Ammon's horn (tissue), 1 donor: ENCODE measurements around the gene PARP11.

Experiments
- DNase-seq: peaks from one replicate; pipeline ENCODE4 v3.0.0-alpha.2; 2016; ENCODE audit warnings: low spot score

Gene PARP11

GRCh38 chr12:3872800-3873636 is at the start of gene PARP11:
Gene PARP11 (minus strand): TSS chr12:3873399. CDS start chr12:3873229, 170 bp downstream.
- DNase-seq, result peak; percentile 99

- DNase-seq, result no peak
These were observed 48.8 kb upstream of the PARP11 start for GRCh38 chr12:3922033-3922432.

GRCh38 chr12:3921526-3921925 is 48.3 kb upstream of the PARP11 start:
- DNase-seq, result no peak

GRCh38 chr12:3921151-3921471 is 47.9 kb upstream of the PARP11 start:
- no peak for DNase-seq

- no peak for DNase-seq
These were observed 47.4 kb upstream of the PARP11 start for GRCh38 chr12:3920351-3921150.

- no peak for DNase-seq
These were observed 40.1 kb upstream of the PARP11 start for GRCh38 chr12:3913278-3913677.

- DNase-seq, result no peak
These were observed 39.7 kb upstream of the PARP11 start for GRCh38 chr12:3912863-3913262.

GRCh38 chr12:3911409-3911808 is 38.2 kb upstream of the PARP11 start:
- DNase-seq, result no peak

- DNase-seq, result no peak
These were observed 32.5 kb upstream of the PARP11 start for GRCh38 chr12:3905664-3906063.

- DNase-seq, result no peak
These were observed 31.8 kb upstream of the PARP11 start for GRCh38 chr12:3904999-3905398.

- no peak for DNase-seq
These were observed 29.7 kb upstream of the PARP11 start for GRCh38 chr12:3902921-3903320.

GRCh38 chr12:3901116-3901515 is 27.9 kb upstream of the PARP11 start:
- DNase-seq, result no peak

- no peak for DNase-seq
These were observed 25.6 kb upstream of the PARP11 start for GRCh38 chr12:3898756-3899155.

GRCh38 chr12:3897371-3897971 is 24.3 kb upstream of the PARP11 start:
- DNase-seq, result no peak

- peak; percentile 63 for DNase-seq
These were observed 23.7 kb upstream of the PARP11 start for GRCh38 chr12:3896801-3897351.

GRCh38 chr12:3896356-3896755 is 23.2 kb upstream of the PARP11 start:
- no peak for DNase-seq

GRCh38 chr12:3892631-3893030 is 19.4 kb upstream of the PARP11 start:
- DNase-seq, result no peak

GRCh38 chr12:3891201-3891600 is 18.0 kb upstream of the PARP11 start:
- no peak for DNase-seq

- DNase-seq, result no peak
These were observed 15.5 kb upstream of the PARP11 start for GRCh38 chr12:3888659-3889058.

GRCh38 chr12:3885277-3886094 is 12.3 kb upstream of the PARP11 start:
- DNase-seq, result peak; percentile 70

GRCh38 chr12:3884671-3885070 is 11.5 kb upstream of the PARP11 start:
- DNase-seq, result no peak
